SU-DHL-6 (cell line): ENCODE data around the gene STARD7.

Source experiments
- H2AFZ ChIP-seq: fragments of 200-600 bp; sonication (generic); 2 replicates; pipeline ENCODE4 v1.6.1; 2014; ENCODE audit warnings: low read depth, mild to moderate bottlenecking, moderate library complexity, mixed read lengths, antibody characterized with exemption, low read length; ENCODE audit not compliant: severe bottlenecking
- H3F3A ChIP-seq: fragments of 200-600 bp; shearing (Covaris generic); 2 replicates; pipeline ENCODE4 v1.6.0; 2016; ENCODE audit warnings: antibody characterized with exemption, mild to moderate bottlenecking; ENCODE audit not compliant: insufficient read depth
- H3K27ac ChIP-seq: fragments of 200-600 bp; sonication (generic); 2 replicates; pipeline ENCODE4 v1.5.1; 2016; ENCODE audit warnings: low read depth, mild to moderate bottlenecking, low read length, moderate library complexity, mixed read lengths
- H3K27me3 ChIP-seq: fragments of 200-600 bp; sonication (generic), shearing (Covaris generic); 2 replicates; pipeline ENCODE4 v1.6.0; 2014; ENCODE audit warnings: mild to moderate bottlenecking, low read length
- H3K36me3 ChIP-seq: fragments of 200-600 bp; sonication (generic); 2 replicates; pipeline ENCODE4 v1.6.1; 2014; ENCODE audit warnings: mild to moderate bottlenecking, low read length, mixed read lengths
- H3K4me2 ChIP-seq: fragments of 300-600, 200-600 bp; shearing (Covaris generic), sonication (generic); 2 replicates; pipeline ENCODE4 v1.6.0; 2014; ENCODE audit warnings: low read length, low read depth, mild to moderate bottlenecking; ENCODE audit not compliant: poor library complexity, severe bottlenecking
- H3K4me3 ChIP-seq: fragments of 200-600 bp; sonication (generic); 2 replicates; pipeline ENCODE4 v1.5.1; 2014; ENCODE audit warnings: antibody characterized with exemption, low read length, mild to moderate bottlenecking, mixed read lengths; ENCODE audit not compliant: insufficient read depth, poor library complexity, severe bottlenecking
- H3K79me2 ChIP-seq: fragments of 200-600 bp; sonication (generic); 2 replicates; pipeline ENCODE4 v1.6.1; 2014; ENCODE audit warnings: mild to moderate bottlenecking, low read length, moderate library complexity; ENCODE audit not compliant: insufficient read depth
- H3K9ac ChIP-seq: fragments of 200-600 bp; sonication (generic); 2 replicates; pipeline ENCODE4 v1.7.0; 2014; ENCODE audit warnings: mild to moderate bottlenecking, low read length
- H3K9me2 ChIP-seq: fragments of 200-600 bp; sonication (generic); replicated peaks from 2 replicates; pipeline ENCODE4 v1.6.1; 2014; ENCODE audit warnings: low read length; ENCODE audit not compliant: insufficient read depth
- H3K9me3 ChIP-seq: fragments of 200-600 bp; sonication (generic); 2 replicates; pipeline ENCODE4 v1.6.1; 2014; ENCODE audit warnings: low read length, mixed read lengths; ENCODE audit not compliant: insufficient read depth
- H4K20me1 ChIP-seq: fragments of 200-600 bp; sonication (generic); 2 replicates; pipeline ENCODE4 v1.6.1; 2014; ENCODE audit warnings: low read depth, mild to moderate bottlenecking, antibody characterized with exemption, low read length, moderate library complexity, mixed read lengths
- CTCF ChIP-seq: fragments of 200-600 bp; sonication (generic); IDR thresholded peaks from one replicate; pipeline ENCODE4 v1.5.1; 2017; ENCODE audit warnings: antibody characterized with exemption, mild to moderate bottlenecking, low read length, moderate library complexity; ENCODE audit not compliant: insufficient read depth, poor library complexity, severe bottlenecking
- EZH2phosphoT487 ChIP-seq: fragments of 200-600 bp; sonication (generic), shearing (Covaris generic); conservative IDR thresholded peaks from 2 replicates; pipeline ENCODE4 v1.6.1; 2018; ENCODE audit warnings: mild to moderate bottlenecking, antibody characterized with exemption, low read length, moderate library complexity, mixed read lengths

Gene STARD7

DNA sequence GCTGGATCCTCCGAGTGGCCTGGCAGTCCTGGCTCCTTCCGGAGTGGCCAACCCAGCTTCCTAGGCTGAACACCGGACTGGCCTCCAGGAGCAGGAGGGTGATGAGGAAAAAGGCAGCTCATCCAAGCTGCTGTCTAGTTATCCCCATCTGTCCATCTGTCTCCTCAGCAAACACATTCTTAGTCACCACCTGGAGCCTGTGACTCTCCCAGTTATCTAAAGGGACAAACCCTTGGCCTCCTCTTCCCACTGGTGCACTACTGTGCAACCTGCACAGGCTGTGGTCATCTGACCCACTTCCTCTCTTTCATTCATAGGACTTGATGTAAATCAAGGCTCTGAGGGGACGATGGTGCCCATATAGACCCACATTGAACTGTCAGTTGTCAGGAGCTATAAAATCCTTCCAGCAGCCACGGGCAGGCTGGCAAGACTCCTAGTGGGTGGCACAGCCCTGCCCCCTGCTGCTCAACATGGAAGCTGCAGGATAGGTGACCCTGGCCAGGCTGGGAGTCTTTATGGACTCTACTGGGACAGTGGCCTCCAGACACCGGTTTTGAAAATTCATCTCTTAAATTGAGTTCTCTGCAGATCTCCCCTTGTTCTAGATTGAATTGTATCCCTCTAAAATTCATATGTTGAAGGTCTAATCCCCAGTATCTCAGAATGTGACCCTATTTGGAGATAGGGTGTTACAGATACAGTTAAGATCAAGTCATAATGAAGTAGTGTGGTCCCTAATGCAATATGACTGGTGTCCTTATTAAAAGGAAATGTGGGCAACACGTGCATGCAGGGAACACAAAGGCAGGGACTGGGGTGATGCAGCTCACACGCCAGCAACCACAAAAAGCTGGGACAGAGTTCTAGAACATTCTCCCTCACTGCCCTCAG is 34.1 kb downstream of the STARD7 start:
- Histone ChIP-seq H3K9ac (no peak overlapping the region), H3K9me3 (no peaks in the 10 kb centered on the region), H2AFZ (no peak overlapping the region), H3K4me3 (no peak overlapping the region), H3K9me2 (no peaks in the 10 kb centered on the region), H3K27ac (no peak overlapping the region), H3K36me3 (no peaks in the 10 kb centered on the region), H4K20me1 (no peaks in the 10 kb centered on the region), H3K27me3 (no peaks in the 10 kb centered on the region), H3K4me2 (no peak overlapping the region), H3K79me2 (no peaks in the 10 kb centered on the region), H3F3A (no peaks in the 10 kb centered on the region)
- TF ChIP-seq EZH2phosphoT487 (no peak), CTCF (peak; percentile 89)

DNA sequence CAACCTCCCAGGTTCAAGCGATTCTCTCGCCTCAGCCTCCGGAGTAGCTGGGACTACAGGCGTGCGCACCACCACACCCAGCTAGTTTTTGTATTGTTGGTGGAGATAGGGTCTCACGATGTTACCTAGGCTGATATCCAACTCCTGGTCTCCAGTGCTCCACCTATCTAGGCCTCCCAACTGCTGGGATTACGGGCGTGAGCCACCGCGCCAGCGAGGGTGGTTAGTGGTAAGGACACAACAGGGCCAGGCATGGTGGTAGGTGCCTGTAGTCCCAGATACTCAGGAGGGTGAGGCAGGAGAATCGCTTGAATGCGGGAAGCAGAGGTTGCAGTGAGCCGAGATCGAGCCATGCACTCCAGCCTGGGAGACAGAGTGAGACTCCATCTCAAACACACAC is 36.8 kb downstream of the STARD7 start:
- Histone ChIP-seq H2AFZ (no peak overlapping the region), H3K4me2 (no peak overlapping the region), H3K27me3 (no peaks in the 10 kb centered on the region), H3K9me3 (no peaks in the 10 kb centered on the region), H3K9me2 (no peaks in the 10 kb centered on the region), H3K27ac (no peak overlapping the region), H3K4me3 (no peak overlapping the region), H3K36me3 (no peaks in the 10 kb centered on the region), H3K79me2 (no peaks in the 10 kb centered on the region), H4K20me1 (no peaks in the 10 kb centered on the region), H3K9ac (no peak overlapping the region), H3F3A (no peaks in the 10 kb centered on the region)
- TF ChIP-seq CTCF: no peak
- TF ChIP-seq EZH2phosphoT487: no peak

GRCh38 chr2:96170626-96171025 is 38.0 kb downstream of the STARD7 start:
- H4K20me1 ChIP-seq: no peaks in the 10 kb centered on the region
- H3K79me2 ChIP-seq: no peaks in the 10 kb centered on the region
- H3K9ac ChIP-seq: no peak overlapping the region
- H3K4me2 ChIP-seq: no peak overlapping the region
- TF ChIP-seq CTCF (no peak), EZH2phosphoT487 (no peak)
- no peaks in the 10 kb centered on the region for H3K36me3 ChIP-seq
- H3K27ac ChIP-seq: no peak overlapping the region
- no peaks in the 10 kb centered on the region for H3F3A ChIP-seq
- no peaks in the 10 kb centered on the region for H3K9me3 ChIP-seq
- H3K4me3 ChIP-seq: no peak overlapping the region
- no peak overlapping the region for H2AFZ ChIP-seq
- no peaks in the 10 kb centered on the region for H3K9me2 ChIP-seq
- no peaks in the 10 kb centered on the region for H3K27me3 ChIP-seq
